Smooth muscle cell of the brain vasculature (primary cell): Measurements from ENCODE around the gene PAH.
"Not testable (repeated sequence)": the region's sequence is repeated elsewhere in the genome, so short reads cannot be mapped to it uniquely, and the experiment has no call there.

Source experiments
- DNase-seq: peaks from one replicate; pipeline ENCODE4 v3.0.0-alpha.2; 2012; ENCODE audit warnings: low read depth, low spot score

The PAH gene

GRCh38 chr12:102896067-102896466 lies 21.0 kb downstream of the PAH start:
- DNase-seq, result no peak

DNA sequence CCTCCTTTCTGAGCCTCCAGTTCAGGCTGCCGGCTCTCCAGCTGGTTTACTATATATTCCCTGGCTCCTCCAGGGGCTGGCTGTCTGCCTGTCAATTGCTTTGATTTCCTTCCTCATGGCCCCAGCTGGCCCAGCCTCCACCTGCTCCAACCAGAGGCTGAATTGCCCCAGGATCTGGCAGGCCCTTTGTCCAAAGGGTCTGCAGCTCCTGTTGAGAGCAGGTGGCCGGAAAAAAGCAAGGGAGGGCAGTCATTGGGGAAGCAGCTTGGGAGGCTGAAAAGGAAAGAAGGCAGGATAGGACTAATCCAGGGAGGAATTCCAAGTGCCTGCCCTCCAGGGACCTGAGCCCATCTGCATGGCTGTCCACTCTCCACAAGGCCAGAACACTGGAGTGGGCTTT lies 25.3 kb downstream of the PAH start:
- no peak for DNase-seq

GRCh38 chr12:102888511-102888910 lies 28.5 kb downstream of the PAH start:
- DNase-seq, result no peak

GRCh38 chr12:102885043-102885932 lies 31.8 kb downstream of the PAH start:
- DNase-seq, result no peak

GRCh38 chr12:102883204-102883799 lies 33.7 kb downstream of the PAH start:
- DNase-seq, result no peak

- no peak for DNase-seq
Measured at GRCh38 chr12:102880783-102881182, 36.3 kb downstream of the PAH start.

DNA sequence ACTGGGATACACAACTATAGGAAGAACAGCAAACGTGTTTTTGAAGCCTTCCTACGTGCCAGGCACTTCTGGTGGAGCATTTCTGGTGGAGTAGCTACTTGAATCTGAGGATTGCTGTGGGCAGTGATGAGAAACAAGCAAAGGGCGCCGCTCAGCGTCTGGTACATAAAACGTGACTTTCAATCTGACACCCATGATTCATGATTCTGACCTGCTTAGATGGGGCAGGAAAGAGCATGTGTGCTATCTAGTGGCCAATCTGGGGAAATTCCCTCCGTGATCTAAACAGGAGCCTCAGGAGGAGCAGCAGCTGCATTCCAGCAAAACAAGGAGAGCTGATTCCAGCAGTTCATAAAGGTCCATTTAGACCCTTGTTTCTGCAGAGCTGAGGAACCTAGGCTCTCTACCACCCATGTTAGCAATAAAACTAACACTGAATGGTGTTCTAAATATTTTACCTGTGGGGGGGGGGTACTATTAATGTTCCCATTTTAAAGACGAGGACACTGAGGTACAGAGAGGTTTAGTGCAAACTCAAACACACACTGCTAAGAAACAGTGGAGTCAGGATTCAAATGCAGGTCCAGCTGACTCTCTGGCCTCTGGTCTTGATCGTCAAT lies 37.8 kb downstream of the PAH start:
- no peak for DNase-seq

GRCh38 chr12:102876883-102877282 lies 40.2 kb downstream of the PAH start:
- DNase-seq, result no peak

GRCh38 chr12:102874819-102875218 lies 42.2 kb downstream of the PAH start:
- DNase-seq, result no peak

GRCh38 chr12:102873077-102873476 lies 44.0 kb downstream of the PAH start:
- no peak for DNase-seq

DNA sequence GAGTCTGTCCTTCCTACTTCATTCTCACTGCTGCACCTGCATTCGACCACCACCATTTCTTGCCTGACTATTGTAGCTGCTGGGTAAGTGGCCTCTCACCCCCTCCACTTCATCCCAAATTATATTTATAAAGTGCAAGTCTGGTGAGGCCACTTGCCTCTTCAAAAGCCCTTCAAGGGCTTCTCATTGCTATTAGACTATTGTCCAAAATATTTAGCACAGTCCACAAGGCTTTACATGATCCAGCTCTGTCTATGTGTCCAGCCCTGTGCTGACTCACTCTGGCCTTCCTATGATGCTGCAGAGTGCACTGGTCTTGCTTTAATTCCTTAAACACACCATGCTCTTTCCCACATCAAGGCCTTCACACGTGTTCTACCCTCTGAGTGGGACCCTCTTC lies 46.0 kb downstream of the PAH start:
- DNase-seq, result no peak

DNA sequence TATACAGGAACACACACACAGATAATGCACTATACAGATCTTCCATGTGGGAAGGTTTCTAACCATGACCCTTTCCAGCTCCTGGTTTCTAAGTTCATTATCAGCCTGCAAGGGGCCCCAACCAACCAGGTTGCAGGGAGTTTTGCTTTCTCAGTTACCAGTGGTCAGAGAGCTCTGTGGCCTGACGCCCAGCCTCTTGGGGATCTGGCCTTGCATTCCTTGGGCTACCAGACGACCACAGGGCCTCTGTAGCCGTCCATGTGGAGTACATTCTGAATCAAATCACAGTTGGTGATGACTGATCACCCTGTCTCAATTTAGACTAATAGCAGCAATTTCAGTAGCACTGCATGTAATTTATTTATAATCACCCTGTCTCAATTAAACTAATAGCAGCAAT lies 47.5 kb downstream of the PAH start:
- no peak for DNase-seq

GRCh38 chr12:102865821-102866615 lies 51.0 kb downstream of the PAH start:
- DNase-seq, result no peak

DNA sequence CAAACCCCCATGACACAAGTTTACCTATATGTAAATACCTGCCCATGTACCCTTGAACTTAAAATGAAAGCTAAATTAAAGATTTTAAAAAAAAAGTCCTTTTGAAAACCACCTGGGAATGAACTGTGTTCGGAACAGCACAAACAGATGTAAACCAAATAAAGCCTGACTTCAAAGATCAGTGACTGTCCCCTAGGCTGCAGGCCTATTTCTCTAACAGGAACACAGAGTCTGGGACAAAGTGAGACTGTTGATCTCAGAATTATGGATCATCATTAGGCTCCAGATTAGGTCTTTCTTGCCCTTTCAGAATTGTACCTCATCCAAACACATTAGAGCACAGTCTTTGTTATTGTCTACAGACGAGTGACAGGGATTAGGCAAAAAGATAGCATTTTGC lies 54.6 kb downstream of the PAH start:
- no peak for DNase-seq

- DNase-seq, result no peak
Measured at GRCh38 chr12:102851246-102851645, 65.8 kb downstream of the PAH start.

DNA sequence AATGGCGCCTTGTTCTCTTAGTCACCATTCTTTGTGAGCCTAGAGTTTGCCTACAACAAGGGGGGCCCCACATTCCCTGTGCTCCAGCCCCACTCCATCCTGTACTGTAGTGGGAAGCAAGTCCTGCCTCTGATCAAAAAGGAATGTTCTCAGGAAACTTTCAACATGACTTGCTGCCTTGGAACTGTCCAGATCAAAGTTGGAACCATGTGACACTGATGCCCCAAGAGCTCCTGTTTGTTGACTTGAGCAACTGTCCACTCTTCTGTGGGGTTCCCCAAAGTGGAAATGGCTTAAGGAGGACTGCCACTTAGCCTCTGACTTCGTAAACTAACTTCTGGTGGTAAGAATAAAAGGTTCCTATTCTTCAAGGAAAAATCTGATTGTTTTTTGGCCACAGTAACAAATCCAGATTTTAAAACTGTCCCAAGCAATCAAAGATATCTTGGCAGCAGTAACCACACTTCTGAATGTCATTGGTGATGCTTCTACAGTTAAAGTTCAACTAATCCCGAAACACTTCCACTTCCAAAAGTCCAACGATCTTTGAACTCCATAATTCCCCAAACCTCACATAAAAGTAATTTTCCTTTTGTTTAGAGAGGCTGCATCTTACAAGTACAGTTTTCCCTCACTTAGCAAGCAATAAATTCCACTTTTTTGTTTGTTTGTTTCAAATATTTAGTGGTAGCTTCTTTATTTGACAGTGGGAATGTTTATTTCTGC lies 67.2 kb downstream of the PAH start:
- no peak for DNase-seq

DNA sequence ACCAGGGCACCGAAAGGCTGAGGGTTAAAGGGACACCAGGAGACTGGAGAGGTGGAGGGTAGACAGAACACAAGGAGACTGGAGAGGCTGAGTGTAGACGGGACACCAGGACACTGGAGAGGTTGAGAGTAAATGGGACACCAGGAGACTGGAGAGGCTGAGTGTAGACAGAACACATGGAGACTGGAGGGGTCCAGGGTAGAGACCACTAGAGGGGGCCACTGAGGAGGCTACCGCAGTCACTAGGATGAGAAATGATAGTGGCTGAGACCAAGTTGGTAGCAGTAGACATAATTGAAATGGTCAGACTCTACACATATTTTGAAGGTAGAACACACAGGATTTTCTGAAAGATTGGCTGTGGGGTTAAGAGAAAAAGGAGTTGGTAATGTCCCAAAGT lies 68.2 kb downstream of the PAH start:
- DNase-seq, result no peak

DNA sequence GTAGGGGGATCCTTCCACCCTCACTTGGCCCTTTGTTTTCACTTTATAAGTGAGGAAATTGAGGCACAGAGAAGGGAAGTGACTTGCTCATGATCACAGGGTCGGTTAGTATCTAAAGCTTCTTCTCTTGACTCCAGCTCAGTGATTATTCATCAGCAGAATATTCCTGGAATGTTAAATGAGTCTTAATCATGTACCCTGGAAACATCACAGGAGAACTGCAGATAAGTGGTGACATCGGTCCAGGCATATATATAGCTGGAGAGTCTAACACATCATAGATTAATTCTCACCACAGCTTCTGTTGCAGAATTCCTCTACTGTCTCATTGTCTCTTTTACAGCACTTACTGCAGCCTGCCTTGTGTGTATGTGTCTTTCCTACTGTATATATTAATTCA lies 69.9 kb downstream of the PAH start:
- no peak for DNase-seq

- DNase-seq, result no peak
Measured at GRCh38 chr12:102833687-102834441, 83.2 kb downstream of the PAH start.

DNA sequence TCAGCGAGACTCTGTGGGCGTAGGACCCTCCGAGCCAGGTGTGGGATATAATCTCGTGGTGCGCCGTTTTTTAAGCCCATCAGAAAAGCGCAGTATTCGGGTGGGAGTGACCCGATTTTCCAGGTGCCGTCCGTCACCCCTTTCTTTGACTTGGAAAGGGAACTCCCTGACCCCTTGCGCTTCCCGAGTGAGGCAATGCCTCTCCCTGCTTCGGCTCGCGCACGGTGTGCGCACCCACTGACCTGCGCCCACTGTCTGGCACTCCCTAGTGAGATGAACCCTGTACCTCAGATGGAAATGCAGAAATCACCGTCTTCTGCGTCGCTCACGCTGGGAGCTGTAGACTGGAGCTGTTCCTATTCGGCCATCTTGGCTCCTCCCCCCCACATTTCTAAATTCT lies 84.2 kb downstream of the PAH start:
- not testable (repeated sequence) for DNase-seq
